ENCODE data around the gene DNAJB8.

Gene DNAJB8

DNA sequence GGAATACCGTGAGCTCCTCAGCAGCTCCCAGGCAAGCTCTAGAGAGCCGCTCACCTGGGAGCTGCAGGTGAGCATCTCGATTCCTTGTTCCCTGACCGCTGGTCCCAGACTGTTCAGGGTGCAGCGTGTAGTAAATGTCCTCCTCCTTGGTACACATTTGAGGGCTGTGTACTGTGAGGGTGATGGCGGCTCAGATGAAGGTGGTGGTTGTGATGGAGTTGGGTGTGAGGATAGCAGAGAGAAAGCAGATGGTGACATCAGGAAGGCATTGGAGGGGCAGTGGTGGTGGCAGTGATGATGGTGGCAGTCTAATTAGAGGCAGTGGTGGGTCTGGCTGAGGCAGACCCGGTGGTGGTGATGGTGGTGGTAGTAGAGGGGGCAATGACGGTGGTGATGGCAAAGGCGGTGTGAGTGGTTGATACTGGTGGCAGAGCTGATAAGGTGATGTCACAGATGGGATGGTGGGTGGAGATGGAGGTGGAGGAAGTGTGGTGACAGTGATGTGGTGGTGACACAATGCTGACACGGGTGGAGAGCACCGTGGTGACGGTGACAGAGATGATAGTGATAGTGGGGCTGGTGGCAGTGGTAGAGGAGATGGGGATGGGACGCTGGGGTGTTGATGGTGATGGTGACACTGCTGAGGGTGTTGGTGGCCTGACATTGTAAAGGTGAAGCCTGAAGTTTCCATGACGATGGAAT, at the start of gene DNAJB8:
DNAJB8 (minus strand) TSS at position 51 of the 702 bp plus-strand sequence. CDS start 3,645 bp downstream, outside the sequence.
- Histone ChIP-seq H3K27ac (no peak within 1 kb of the TSS), H3K27me3 (no peaks in the 10 kb centered on the region), H3K4me2 (no peak within 1 kb of the TSS), H3K9me3 (replicated peaks in 1 of 11) (no peaks in the 10 kb centered on the region), H3K4me3 (no peak within 1 kb of the TSS), H4K20me1 (peaks cover 0 to 12% (median 0%) of the 10 kb centered on the region in 11 experiments; a peak in 4 of 22 replicates), H3K9ac (no peak within 1 kb of the TSS), H3K36me3 (no peaks in the 10 kb centered on the region), H3K4me1 (peaks cover 4 to 8% (median 6%) of the 10 kb centered on the region in 10 experiments; a peak in 16 of 20 replicates)
- no peak for TF ChIP-seq Cebpa-rat (IDR thresholded peaks at IDR 0.05)

DNA sequence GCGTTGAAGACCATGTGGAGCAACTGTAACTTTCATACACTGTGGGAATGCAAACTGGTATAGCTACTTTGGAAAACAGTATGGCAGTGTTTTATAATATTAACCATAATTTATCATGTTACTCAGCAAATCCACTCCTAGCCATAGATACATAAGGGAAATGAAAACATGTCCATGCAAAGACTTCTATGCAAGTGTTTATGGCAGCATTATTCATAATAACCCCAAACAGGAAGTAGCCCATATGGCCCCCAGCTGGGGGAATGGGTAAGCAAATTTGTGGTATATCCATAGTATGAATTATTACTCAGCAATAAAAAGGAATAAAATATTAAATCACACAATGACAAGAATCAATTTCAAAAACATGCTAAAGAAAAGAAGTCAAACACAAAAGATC, 49.3 kb upstream of the DNAJB8 start:
- no peak overlapping the region for H3K27ac ChIP-seq
- peaks cover 0 to 16% (median 0%) of the 10 kb centered on the region in 10 experiments; a peak in 4 of 20 replicates for H3K4me1 ChIP-seq
- peak overlapping the region in 2 of 11 experiments; percentile 40 to 57; a peak in 2 of 22 replicates for H3K4me2 ChIP-seq
- no peaks in the 10 kb centered on the region for H3K27me3 ChIP-seq
- no peaks in the 10 kb centered on the region for H3K36me3 ChIP-seq
- peaks cover 9 to 20% (median 15%) of the 10 kb centered on the region in 11 experiments; a peak in 18 of 22 replicates for H3K9me3 ChIP-seq (replicated peaks in 1 of 11)
- no peak overlapping the region for H3K9ac ChIP-seq
- H3K4me3 ChIP-seq = no peak overlapping the region
- TF ChIP-seq Cebpa-rat (IDR thresholded peaks at IDR 0.05) = no peak
- H4K20me1 ChIP-seq = no peaks in the 10 kb centered on the region

DNA sequence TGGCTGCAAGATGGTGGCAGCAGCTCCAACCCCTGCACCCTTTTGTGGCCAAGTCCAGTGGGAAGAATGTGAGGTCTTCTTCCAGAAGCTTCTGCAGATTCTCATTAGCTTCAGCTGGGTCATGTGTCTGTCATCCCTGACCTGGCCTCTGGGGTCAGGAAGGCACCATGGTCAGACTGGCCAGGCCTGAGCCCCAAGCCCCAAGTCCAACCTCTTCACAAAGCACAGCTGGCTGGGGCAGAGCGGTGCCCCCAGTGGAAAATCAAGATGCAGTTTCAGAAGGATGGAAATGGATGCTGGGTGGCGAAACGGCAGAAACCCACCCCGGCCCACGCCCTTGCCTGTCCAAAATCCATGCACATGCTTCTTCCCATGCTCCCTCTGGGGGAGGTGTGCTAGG, 42.2 kb upstream of the DNAJB8 start:
- H4K20me1 ChIP-seq = no peaks in the 10 kb centered on the region; a peak in 1 of 22 replicates
- H3K4me1 ChIP-seq = no peaks in the 10 kb centered on the region
- TF ChIP-seq Cebpa-rat (IDR thresholded peaks at IDR 0.05) = no peak
- H3K27ac ChIP-seq = no peak overlapping the region
- H3K9ac ChIP-seq = no peak overlapping the region
- H3K27me3 ChIP-seq = no peaks in the 10 kb centered on the region
- H3K9me3 ChIP-seq (replicated peaks in 1 of 11) = peaks cover under 1 to 20% (median 3%) of the 10 kb centered on the region in 11 experiments; a peak in 15 of 22 replicates
- H3K36me3 ChIP-seq = no peaks in the 10 kb centered on the region
- H3K4me2 ChIP-seq = no peak overlapping the region
- H3K4me3 ChIP-seq = no peak overlapping the region

- no peak overlapping the region for H3K27ac ChIP-seq
- no peak for TF ChIP-seq Cebpa-rat (IDR thresholded peaks at IDR 0.05)
- H3K9ac ChIP-seq = no peak overlapping the region
- H3K4me3 ChIP-seq = no peak overlapping the region
- no peaks in the 10 kb centered on the region; a peak in 2 of 22 replicates for H4K20me1 ChIP-seq
- H3K9me3 ChIP-seq (replicated peaks in 1 of 11) = peaks cover 0 to 17% (median 0%) of the 10 kb centered on the region in 11 experiments; a peak in 9 of 22 replicates
- no peaks in the 10 kb centered on the region; a peak in 1 of 22 replicates for H3K27me3 ChIP-seq
- no peaks in the 10 kb centered on the region for H3K36me3 ChIP-seq
- H3K4me1 ChIP-seq = no peaks in the 10 kb centered on the region
- no peak overlapping the region for H3K4me2 ChIP-seq
These were observed 40.1 kb upstream of the DNAJB8 start for GRCh38 chr3:128506754-128507153.

GRCh38 chr3:128505771-128506170, 39.1 kb upstream of the DNAJB8 start:
- Histone ChIP-seq H3K4me1 (no peaks in the 10 kb centered on the region), H3K9ac (no peak overlapping the region), H4K20me1 (no peaks in the 10 kb centered on the region; a peak in 2 of 22 replicates), H3K9me3 (replicated peaks in 1 of 11) (peaks cover 0 to 17% (median 0%) of the 10 kb centered on the region in 11 experiments; a peak in 9 of 22 replicates), H3K27ac (no peak overlapping the region), H3K4me3 (no peak overlapping the region), H3K27me3 (no peaks in the 10 kb centered on the region; a peak in 1 of 22 replicates), H3K4me2 (no peak overlapping the region), H3K36me3 (no peaks in the 10 kb centered on the region)
- no peak for TF ChIP-seq Cebpa-rat (IDR thresholded peaks at IDR 0.05)

- no peaks in the 10 kb centered on the region for H3K4me1 ChIP-seq
- no peaks in the 10 kb centered on the region; a peak in 2 of 22 replicates for H3K27me3 ChIP-seq
- H3K36me3 ChIP-seq = no peaks in the 10 kb centered on the region
- no peak overlapping the region for H3K4me3 ChIP-seq
- H3K27ac ChIP-seq = no peak overlapping the region
- no peak overlapping the region for H3K4me2 ChIP-seq
- no peaks in the 10 kb centered on the region; a peak in 2 of 22 replicates for H4K20me1 ChIP-seq
- peaks cover 0 to 17% (median 0%) of the 10 kb centered on the region in 11 experiments; a peak in 9 of 22 replicates for H3K9me3 ChIP-seq (replicated peaks in 1 of 11)
- TF ChIP-seq Cebpa-rat (IDR thresholded peaks at IDR 0.05) = no peak
- H3K9ac ChIP-seq = no peak overlapping the region
These were observed 38.5 kb upstream of the DNAJB8 start for GRCh38 chr3:128504963-128505730.

- Histone ChIP-seq H4K20me1 (no peaks in the 10 kb centered on the region; a peak in 2 of 22 replicates), H3K4me1 (no peaks in the 10 kb centered on the region), H3K27me3 (peaks cover 0 to 4% (median 0%) of the 10 kb centered on the region in 11 experiments; a peak in 2 of 22 replicates), H3K4me2 (no peak overlapping the region), H3K9ac (no peak overlapping the region), H3K4me3 (no peak overlapping the region), H3K36me3 (no peaks in the 10 kb centered on the region), H3K27ac (no peak overlapping the region), H3K9me3 (replicated peaks in 1 of 11) (peaks cover 0 to 17% (median 0%) of the 10 kb centered on the region in 11 experiments; a peak in 9 of 22 replicates)
- no peak for TF ChIP-seq Cebpa-rat (IDR thresholded peaks at IDR 0.05)
These were observed 37.8 kb upstream of the DNAJB8 start for GRCh38 chr3:128504533-128504915.

DNA sequence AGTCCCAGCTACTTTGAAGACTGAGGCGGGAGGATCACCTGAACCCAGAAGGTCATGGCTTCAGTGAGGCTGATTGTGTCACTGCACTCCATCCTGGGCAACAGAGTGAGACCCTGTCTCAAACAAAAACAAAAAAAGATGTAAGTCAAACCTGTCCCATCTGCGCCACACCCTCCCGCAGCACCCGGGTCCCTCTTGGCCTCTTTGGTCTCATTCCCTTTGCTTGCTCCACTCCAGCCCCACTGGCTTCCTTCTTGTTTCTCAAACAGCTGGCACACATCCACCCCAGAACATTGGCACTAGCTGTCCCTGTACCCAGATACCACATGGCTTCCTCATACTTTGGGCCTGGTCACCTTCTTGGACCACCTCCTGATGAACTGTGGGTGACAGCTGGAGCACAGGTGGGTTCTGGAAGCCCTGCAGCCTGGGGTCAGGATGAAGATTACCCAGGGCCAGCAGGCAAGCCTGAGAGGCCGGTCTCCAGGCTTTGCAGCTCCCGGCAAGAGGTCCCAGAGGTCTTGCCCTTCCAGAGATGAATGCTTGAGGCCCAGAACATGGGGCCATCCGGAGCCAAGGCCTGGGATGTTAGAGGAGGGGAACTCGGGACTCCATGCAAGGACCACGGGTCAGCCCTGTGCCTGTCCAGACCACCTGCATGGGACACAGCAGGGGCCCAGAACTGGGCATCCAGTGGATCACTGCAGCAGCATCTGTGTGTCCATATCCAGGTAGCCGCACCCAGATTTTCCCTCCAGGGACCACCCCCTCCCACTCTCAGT, 37.3 kb upstream of the DNAJB8 start:
- H3K4me1 ChIP-seq = no peaks in the 10 kb centered on the region
- TF ChIP-seq Cebpa-rat (IDR thresholded peaks at IDR 0.05) = no peak
- no peak overlapping the region for H3K9ac ChIP-seq

More for the DNA sequence above, 37.3 kb upstream of the DNAJB8 start:
- H3K27me3 ChIP-seq = peaks cover 0 to 10% (median 4%) of the 10 kb centered on the region in 11 experiments; a peak in 7 of 22 replicates
- H3K4me2 ChIP-seq = no peak overlapping the region
- H3K36me3 ChIP-seq = no peaks in the 10 kb centered on the region
- H3K27ac ChIP-seq = no peak overlapping the region
- H3K4me3 ChIP-seq = no peak overlapping the region
- H3K9me3 ChIP-seq (replicated peaks in 1 of 11) = peaks cover 0 to 17% (median 0%) of the 10 kb centered on the region in 11 experiments; a peak in 9 of 22 replicates
- H4K20me1 ChIP-seq = no peaks in the 10 kb centered on the region; a peak in 2 of 22 replicates

Data from BLaER1 treated with 17β-estradiol and CSF1 and Interleukin-3, amounts not matched to agents 10 nM and 100 nM (cell line).